Measurements from ENCODE around the gene TBC1D13. TPM values are rescaled to one million over a fixed set of nuclear protein-coding genes. Genes with fewer than 3 reads are reported as not detected.
"Not testable (repeated sequence)": the region's sequence is repeated elsewhere in the genome, so short reads cannot be mapped to it uniquely, and the experiment has no call there.

The TBC1D13 gene
- total RNA-seq, 1 experiment from 2014 or later = 5.9 TPM

GRCh38 chr9:128771094-128771721 lies 15.8 kb upstream of the TBC1D13 start:
- H3K9me3 ChIP-seq (replicated peaks) = peaks cover 4% of the 10 kb centered on the region; the same call in 1 of the 2 replicates
- peak overlapping the region; percentile 87 for H3K27ac ChIP-seq
- no peaks in the 10 kb centered on the region for H3K27me3 ChIP-seq (replicated peaks)
- H3K4me3 ChIP-seq = peak overlapping the region; percentile 69
- DNase-seq (ENCODE audit: low read depth in 1 of 2, low spot score in 2 of 2) = peak in 1 of 2 experiments; percentile 15
- H3K36me3 ChIP-seq = peaks cover 4% of the 10 kb centered on the region; the same call in 1 of the 2 replicates
- H3K4me1 ChIP-seq (replicated peaks) = peaks cover 16% of the 10 kb centered on the region

- peak; percentile 83 to 85 for DNase-seq (ENCODE audit: low read depth in 1 of 2, low spot score in 2 of 2)
- Histone ChIP-seq H3K4me1 (replicated peaks) (peaks cover 16% of the 10 kb centered on the region), H3K27me3 (replicated peaks) (no peaks in the 10 kb centered on the region), H3K9me3 (replicated peaks) (peaks cover 4% of the 10 kb centered on the region; the same call in 1 of the 2 replicates), H3K36me3 (peaks cover 4% of the 10 kb centered on the region; the same call in 1 of the 2 replicates), H3K27ac (peak within 1 kb of the TSS; percentile 87), H3K4me3 (peak within 1 kb of the TSS; percentile 69)
Measured at GRCh38 chr9:128771745-128772519, 15.1 kb upstream of the TBC1D13 start, which contains the start of gene ZER1. Gene ZER1 (minus strand): TSS chr9:128771927. CDS start chr9:128755565, 16,362 bp downstream.

- H3K9me3 ChIP-seq (replicated peaks) = peaks cover 4% of the 10 kb centered on the region; the same call in 1 of the 2 replicates
Measured at GRCh38 chr9:128773049-128773448, 14.0 kb upstream of the TBC1D13 start.

GRCh38 chr9:128774804-128775203 lies 12.2 kb upstream of the TBC1D13 start:
- Histone ChIP-seq H3K4me1 (replicated peaks) (peaks cover 16% of the 10 kb centered on the region), H3K4me3 (no peak overlapping the region), H3K9me3 (replicated peaks) (peaks cover 4% of the 10 kb centered on the region; the same call in 1 of the 2 replicates), H3K27me3 (replicated peaks) (no peaks in the 10 kb centered on the region), H3K36me3 (peaks cover 4% of the 10 kb centered on the region; the same call in 1 of the 2 replicates), H3K27ac (no peak overlapping the region)
- DNase-seq (ENCODE audit: low read depth in 1 of 2, low spot score in 2 of 2) = no peak

More at GRCh38 chr9:128773049-128773448, 14.0 kb upstream of the TBC1D13 start:
- peaks cover 16% of the 10 kb centered on the region for H3K4me1 ChIP-seq (replicated peaks)
- no peak overlapping the region for H3K4me3 ChIP-seq
- no peaks in the 10 kb centered on the region for H3K27me3 ChIP-seq (replicated peaks)
- peaks cover 4% of the 10 kb centered on the region; the same call in 1 of the 2 replicates for H3K36me3 ChIP-seq
- no peak overlapping the region for H3K27ac ChIP-seq
- DNase-seq (ENCODE audit: low read depth in 1 of 2, low spot score in 2 of 2) = no peak

GRCh38 chr9:128780093-128780492 lies 7.0 kb upstream of the TBC1D13 start:
- not testable (repeated sequence) for H3K4me1 ChIP-seq (replicated peaks); H3K27ac ChIP-seq; H3K4me3 ChIP-seq; H3K36me3 ChIP-seq; DNase-seq (ENCODE audit: low read depth in 1 of 2, low spot score in 2 of 2); H3K9me3 ChIP-seq (replicated peaks); H3K27me3 ChIP-seq (replicated peaks)

- Histone ChIP-seq H3K27ac (no peak overlapping the region), H3K27me3 (replicated peaks) (no peaks in the 10 kb centered on the region), H3K9me3 (replicated peaks) (0 out of 2 replicates have a peak, but pooled peaks cover 5% of the 10 kb centered on the region), H3K36me3 (no peaks in the 10 kb centered on the region), H3K4me3 (no peak overlapping the region), H3K4me1 (replicated peaks) (peaks cover 6% of the 10 kb centered on the region; the same call in 1 of the 2 replicates)
- no peak for DNase-seq (ENCODE audit: low read depth in 1 of 2, low spot score in 2 of 2)
Measured at GRCh38 chr9:128781187-128782070, 5.6 kb upstream of the TBC1D13 start.

GRCh38 chr9:128782669-128783068 lies 4.4 kb upstream of the TBC1D13 start:
- Histone ChIP-seq H3K9me3 (replicated peaks) (0 out of 2 replicates have a peak, but pooled peaks cover 5% of the 10 kb centered on the region), H3K4me1 (replicated peaks) (peaks cover 11% of the 10 kb centered on the region), H3K27me3 (replicated peaks) (no peaks in the 10 kb centered on the region), H3K27ac (no peak overlapping the region), H3K4me3 (no peak overlapping the region), H3K36me3 (peaks cover 3% of the 10 kb centered on the region; the same call in 1 of the 2 replicates)
- no peak for DNase-seq (ENCODE audit: low read depth in 1 of 2, low spot score in 2 of 2)

- Histone ChIP-seq H3K36me3 (peaks cover 10% of the 10 kb centered on the region), H3K27ac (no peak overlapping the region), H3K4me1 (replicated peaks) (peaks cover 17% of the 10 kb centered on the region), H3K27me3 (replicated peaks) (no peaks in the 10 kb centered on the region), H3K9me3 (replicated peaks) (0 out of 2 replicates have a peak, but pooled peaks cover 5% of the 10 kb centered on the region), H3K4me3 (no peak overlapping the region)
- DNase-seq (ENCODE audit: low read depth in 1 of 2, low spot score in 2 of 2) = no peak
Measured at GRCh38 chr9:128785427-128785826, 1.6 kb upstream of the TBC1D13 start.

- Histone ChIP-seq H3K27me3 (replicated peaks) (no peaks in the 10 kb centered on the region), H3K36me3 (peaks cover 32% of the 10 kb centered on the region), H3K4me1 (replicated peaks) (peaks cover 17% of the 10 kb centered on the region), H3K4me3 (peak overlapping the region; percentile 81), H3K9me3 (replicated peaks) (0 out of 2 replicates have a peak, but pooled peaks cover 5% of the 10 kb centered on the region), H3K27ac (0 out of 2 replicates have a peak overlapping the region, but pooled peaks have one; percentile 24)
- peak in 1 of 2 experiments; percentile 7 for DNase-seq (ENCODE audit: low read depth in 1 of 2, low spot score in 2 of 2)
Measured at GRCh38 chr9:128787659-128788058, 606 bp downstream of the TBC1D13 start.

GRCh38 chr9:128788445-128788844 lies 1.4 kb downstream of the TBC1D13 start:
- Histone ChIP-seq H3K9me3 (replicated peaks) (0 out of 2 replicates have a peak, but pooled peaks cover 5% of the 10 kb centered on the region), H3K27me3 (replicated peaks) (no peaks in the 10 kb centered on the region), H3K36me3 (peaks cover 39% of the 10 kb centered on the region), H3K4me3 (no peak overlapping the region), H3K4me1 (replicated peaks) (peaks cover 16% of the 10 kb centered on the region), H3K27ac (no peak overlapping the region)
- DNase-seq (ENCODE audit: low read depth in 1 of 2, low spot score in 2 of 2) = no peak

GRCh38 chr9:128790536-128790935 lies 3.5 kb downstream of the TBC1D13 start:
- Histone ChIP-seq H3K4me1 (replicated peaks) (peaks cover 11% of the 10 kb centered on the region), H3K27me3 (replicated peaks) (no peaks in the 10 kb centered on the region), H3K4me3 (no peak overlapping the region), H3K9me3 (replicated peaks) (0 out of 2 replicates have a peak, but pooled peaks cover 3% of the 10 kb centered on the region), H3K36me3 (peaks cover 43% of the 10 kb centered on the region), H3K27ac (no peak overlapping the region)
- DNase-seq (ENCODE audit: low read depth in 1 of 2, low spot score in 2 of 2) = no peak

- peaks cover 57% of the 10 kb centered on the region for H3K36me3 ChIP-seq
- DNase-seq (ENCODE audit: low read depth in 1 of 2, low spot score in 2 of 2) = no peak
- no peaks in the 10 kb centered on the region for H3K9me3 ChIP-seq (replicated peaks)
- no peak overlapping the region for H3K4me3 ChIP-seq
- H3K27ac ChIP-seq = no peak overlapping the region
- H3K4me1 ChIP-seq (replicated peaks) = peaks cover 7% of the 10 kb centered on the region; the same call in 1 of the 2 replicates
- no peaks in the 10 kb centered on the region for H3K27me3 ChIP-seq (replicated peaks)
Measured at GRCh38 chr9:128792134-128792533, 5.1 kb downstream of the TBC1D13 start.
